ENCODE measurements around the gene MRPL19.
"Not testable (repeated sequence)": the region's sequence is repeated elsewhere in the genome, so short reads cannot be mapped to it uniquely, and the experiment has no call there.

MRPL19 gene

GRCh38 chr2:75709297-75709696, 62.7 kb downstream of the MRPL19 start:
- in situ Hi-C loops (cut with HindIII; ENCODE audit: low pct_ligation_motif_present, low pct_unique_long_range_greater_than_20kb, low sequenced_read_pairs) = no loop called here
- peak; percentile 12 for DNase-seq

DNA sequence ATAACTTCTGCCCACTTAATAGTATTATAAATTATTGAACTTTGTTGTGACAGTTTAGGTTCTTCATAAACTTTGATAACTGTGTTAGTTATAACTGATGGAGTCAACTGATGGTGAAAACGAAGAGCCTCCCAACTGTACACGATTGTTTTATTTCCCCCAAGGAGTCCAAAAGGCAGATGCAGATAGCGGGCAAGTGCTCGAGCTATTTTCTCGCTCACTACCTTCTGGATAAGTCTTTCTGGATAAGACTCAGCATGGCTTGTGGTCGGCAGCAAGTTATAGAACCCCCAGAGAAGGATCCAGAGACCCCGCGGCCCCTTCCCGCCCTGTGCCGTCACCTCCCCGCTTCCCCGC, 63.6 kb downstream of the MRPL19 start:
- DNase-seq = no peak
- in situ Hi-C loops (cut with HindIII; ENCODE audit: low pct_ligation_motif_present, low pct_unique_long_range_greater_than_20kb, low sequenced_read_pairs) = no loop called here

- in situ Hi-C loops (cut with HindIII; ENCODE audit: low pct_ligation_motif_present, low pct_unique_long_range_greater_than_20kb, low sequenced_read_pairs) = no loop called here
Observed at GRCh38 chr2:75710577-75711253, 64.1 kb downstream of the MRPL19 start, which contains the start of gene GCFC2. GCFC2 (minus strand) TSS chr2:75710915; CDS start chr2:75710855, 60 bp downstream.

GRCh38 chr2:75711590-75711989, 65.0 kb downstream of the MRPL19 start:
- DNase-seq; in situ Hi-C loops (cut with HindIII; ENCODE audit: low pct_ligation_motif_present, low pct_unique_long_range_greater_than_20kb, low sequenced_read_pairs): not testable (repeated sequence)

More at GRCh38 chr2:75710577-75711253, 64.1 kb downstream of the MRPL19 start, which contains the start of gene GCFC2:
- DNase-seq = peak; percentile 84

GRCh38 chr2:75716406-75716805, 69.8 kb downstream of the MRPL19 start:
- peak; percentile 27 for DNase-seq
- in situ Hi-C loops (cut with HindIII; ENCODE audit: low pct_ligation_motif_present, low pct_unique_long_range_greater_than_20kb, low sequenced_read_pairs) = no loop called here

GRCh38 chr2:75719616-75720015, 73.0 kb downstream of the MRPL19 start:
- in situ Hi-C loops (cut with HindIII; ENCODE audit: low pct_ligation_motif_present, low pct_unique_long_range_greater_than_20kb, low sequenced_read_pairs) = no loop called here
- DNase-seq = no peak

DNA sequence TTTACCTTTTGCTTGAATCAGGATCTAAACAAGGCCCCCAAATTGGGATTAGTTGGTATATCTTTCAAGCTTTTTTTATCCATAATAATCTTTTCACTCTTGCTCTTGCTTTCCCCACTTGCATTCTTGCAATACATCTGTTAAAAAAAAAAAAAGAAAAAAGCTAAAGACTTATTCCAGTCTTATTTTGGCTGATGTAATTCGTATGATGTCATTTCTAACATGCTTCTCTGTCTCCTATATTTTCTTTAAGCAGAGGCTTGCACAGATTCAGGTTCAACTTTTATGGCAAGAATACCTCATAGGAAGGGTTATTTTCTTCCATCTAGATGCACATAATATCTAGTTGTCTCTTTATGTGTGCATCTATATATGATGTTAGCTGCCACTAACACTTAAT, 73.9 kb downstream of the MRPL19 start:
- in situ Hi-C loops (cut with HindIII; ENCODE audit: low pct_ligation_motif_present, low pct_unique_long_range_greater_than_20kb, low sequenced_read_pairs) = no loop called here
- DNase-seq = no peak

GRCh38 chr2:75722687-75723086, 76.1 kb downstream of the MRPL19 start:
- in situ Hi-C loops (cut with HindIII; ENCODE audit: low pct_ligation_motif_present, low pct_unique_long_range_greater_than_20kb, low sequenced_read_pairs) = no loop called here
- DNase-seq = no peak

GRCh38 chr2:75728614-75729419, 82.2 kb downstream of the MRPL19 start:
- in situ Hi-C loops (cut with HindIII; ENCODE audit: low pct_ligation_motif_present, low pct_unique_long_range_greater_than_20kb, low sequenced_read_pairs) = no loop called here
- peak; percentile 19 for DNase-seq

DNA sequence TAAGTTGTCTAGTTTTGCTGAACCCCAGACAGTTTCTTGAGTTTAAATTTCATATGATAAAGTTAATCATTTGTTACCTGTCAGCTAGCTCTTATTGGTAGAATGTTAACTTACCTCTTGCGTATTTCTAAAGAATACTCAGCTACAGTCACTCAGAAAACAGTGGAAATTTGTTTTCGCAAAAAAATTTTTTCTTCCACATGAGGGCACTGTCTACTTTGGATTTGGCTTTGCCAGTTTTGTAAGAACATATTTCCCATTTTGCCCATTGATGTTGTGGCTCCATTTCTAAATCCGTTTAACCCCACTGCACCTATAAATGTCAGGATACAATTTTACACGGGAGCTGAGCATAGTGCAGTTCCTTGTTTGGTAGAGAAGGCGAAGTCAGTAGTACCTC, 83.3 kb downstream of the MRPL19 start:
- peak; percentile 49 for DNase-seq

GRCh38 chr2:75736276-75736675, 89.7 kb downstream of the MRPL19 start:
- in situ Hi-C loops (cut with HindIII; ENCODE audit: low pct_ligation_motif_present, low pct_unique_long_range_greater_than_20kb, low sequenced_read_pairs) = no loop called here
- DNase-seq = no peak

More for the DNA sequence above, 83.3 kb downstream of the MRPL19 start:
- in situ Hi-C loops (cut with HindIII; ENCODE audit: low pct_ligation_motif_present, low pct_unique_long_range_greater_than_20kb, low sequenced_read_pairs) = no loop called here

DNA sequence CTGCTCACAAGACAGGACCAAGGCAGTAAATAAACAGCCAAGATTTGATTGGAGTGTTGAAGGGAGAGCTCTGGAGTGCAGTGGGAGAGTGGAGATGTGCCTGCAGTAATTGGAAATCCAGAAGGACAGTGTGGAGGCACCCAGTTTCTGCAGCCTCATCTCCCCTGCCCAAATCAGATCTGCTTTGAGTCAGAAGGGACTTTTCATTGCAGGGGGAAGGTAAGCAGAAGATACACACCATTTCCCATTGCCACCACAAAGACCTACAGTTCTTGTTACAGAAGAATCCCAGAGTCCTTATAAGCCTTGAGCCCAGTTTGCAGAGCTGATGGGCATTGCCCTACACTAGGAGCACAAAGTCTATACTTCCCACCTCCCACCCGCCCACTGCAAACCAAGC, 91.4 kb downstream of the MRPL19 start:
- in situ Hi-C loops (cut with HindIII; ENCODE audit: low pct_ligation_motif_present, low pct_unique_long_range_greater_than_20kb, low sequenced_read_pairs) = no loop called here

More for the DNA sequence above, 91.4 kb downstream of the MRPL19 start:
- DNase-seq = no peak
